ENCODE measurements around the gene LMAN1L.

The LMAN1L gene

DNA sequence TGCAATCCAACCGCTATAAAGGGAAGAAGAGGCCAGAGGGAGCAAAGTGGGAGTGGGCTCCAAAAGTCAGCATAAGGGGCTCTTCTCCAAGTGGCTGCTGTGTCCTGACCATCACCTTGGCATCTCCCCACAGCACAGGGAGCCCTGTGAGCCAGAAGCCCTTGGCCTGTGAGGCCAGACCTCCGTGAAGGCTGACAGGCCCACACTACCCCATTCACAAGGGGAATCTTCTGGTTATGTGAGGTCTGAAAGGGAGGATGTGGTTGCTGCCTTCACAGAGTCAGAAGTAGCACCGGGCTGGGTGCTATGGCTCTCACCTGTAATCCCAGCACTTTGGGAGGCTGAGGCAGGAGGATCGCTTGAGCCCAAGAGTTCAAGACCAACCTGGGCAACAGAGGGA, 32.9 kb downstream of the LMAN1L start:
- TF ChIP-seq, protein P1, sequence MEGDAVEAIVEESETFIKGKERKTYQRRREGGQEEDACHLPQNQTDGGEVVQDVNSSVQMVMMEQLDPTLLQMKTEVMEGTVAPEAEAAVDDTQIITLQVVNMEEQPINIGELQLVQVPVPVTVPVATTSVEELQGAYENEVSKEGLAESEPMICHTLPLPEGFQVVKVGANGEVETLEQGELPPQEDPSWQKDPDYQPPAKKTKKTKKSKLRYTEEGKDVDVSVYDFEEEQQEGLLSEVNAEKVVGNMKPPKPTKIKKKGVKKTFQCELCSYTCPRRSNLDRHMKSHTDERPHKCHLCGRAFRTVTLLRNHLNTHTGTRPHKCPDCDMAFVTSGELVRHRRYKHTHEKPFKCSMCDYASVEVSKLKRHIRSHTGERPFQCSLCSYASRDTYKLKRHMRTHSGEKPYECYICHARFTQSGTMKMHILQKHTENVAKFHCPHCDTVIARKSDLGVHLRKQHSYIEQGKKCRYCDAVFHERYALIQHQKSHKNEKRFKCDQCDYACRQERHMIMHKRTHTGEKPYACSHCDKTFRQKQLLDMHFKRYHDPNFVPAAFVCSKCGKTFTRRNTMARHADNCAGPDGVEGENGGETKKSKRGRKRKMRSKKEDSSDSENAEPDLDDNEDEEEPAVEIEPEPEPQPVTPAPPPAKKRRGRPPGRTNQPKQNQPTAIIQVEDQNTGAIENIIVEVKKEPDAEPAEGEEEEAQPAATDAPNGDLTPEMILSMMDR (IDR thresholded peaks at IDR 0.05; ENCODE audit: insufficient read depth, low read depth, low read length, missing control alignments), result no peak
- no peak for DNase-seq (ENCODE audit: low read depth)
- no peak overlapping the region for H3K4me3 ChIP-seq (ENCODE audit: low read length)

- TF ChIP-seq, protein P1 (IDR thresholded peaks at IDR 0.05; ENCODE audit: insufficient read depth, low read depth, low read length, missing control alignments), result no peak
- no peak for DNase-seq (ENCODE audit: low read depth)
- H3K4me3 ChIP-seq (ENCODE audit: low read length), result no peak overlapping the region
Observed at GRCh38 chr15:74847432-74847831, 34.8 kb downstream of the LMAN1L start.

GRCh38 chr15:74850393-74850792, 37.8 kb downstream of the LMAN1L start:
- no peak for DNase-seq (ENCODE audit: low read depth)
- H3K4me3 ChIP-seq (ENCODE audit: low read length), result no peak overlapping the region
- TF ChIP-seq, protein P1 (IDR thresholded peaks at IDR 0.05; ENCODE audit: insufficient read depth, low read depth, low read length, missing control alignments), result no peak

DNA sequence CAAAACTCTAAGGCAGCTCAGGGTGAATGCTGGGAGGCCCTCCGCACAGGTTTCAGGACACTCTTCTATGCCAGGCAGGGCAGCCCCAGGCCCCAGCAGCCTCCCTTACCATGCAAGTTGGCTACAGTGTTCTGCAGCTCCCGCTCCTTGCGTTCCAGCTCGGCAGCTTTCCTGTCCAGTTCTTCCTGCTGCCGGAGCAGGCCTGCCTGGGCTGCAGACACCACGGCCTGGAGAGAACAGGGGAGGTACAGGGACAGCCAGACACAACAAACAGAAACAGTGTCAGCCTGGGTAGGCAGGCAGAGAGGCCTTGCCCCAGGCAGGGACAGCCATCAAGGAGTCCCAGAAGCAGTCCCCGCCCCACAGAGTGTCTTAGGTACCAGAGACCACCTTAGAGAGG, 39.3 kb downstream of the LMAN1L start:
- DNase-seq (ENCODE audit: low read depth), result no peak
- TF ChIP-seq, protein P1 (IDR thresholded peaks at IDR 0.05; ENCODE audit: insufficient read depth, low read depth, low read length, missing control alignments), result no peak
- no peak overlapping the region for H3K4me3 ChIP-seq (ENCODE audit: low read length)

- no peak overlapping the region for H3K4me3 ChIP-seq (ENCODE audit: low read length)
- no peak for DNase-seq (ENCODE audit: low read depth)
- TF ChIP-seq, protein P1 (IDR thresholded peaks at IDR 0.05; ENCODE audit: insufficient read depth, low read depth, low read length, missing control alignments), result no peak
Observed at GRCh38 chr15:74854453-74855022, 41.9 kb downstream of the LMAN1L start.

DNA sequence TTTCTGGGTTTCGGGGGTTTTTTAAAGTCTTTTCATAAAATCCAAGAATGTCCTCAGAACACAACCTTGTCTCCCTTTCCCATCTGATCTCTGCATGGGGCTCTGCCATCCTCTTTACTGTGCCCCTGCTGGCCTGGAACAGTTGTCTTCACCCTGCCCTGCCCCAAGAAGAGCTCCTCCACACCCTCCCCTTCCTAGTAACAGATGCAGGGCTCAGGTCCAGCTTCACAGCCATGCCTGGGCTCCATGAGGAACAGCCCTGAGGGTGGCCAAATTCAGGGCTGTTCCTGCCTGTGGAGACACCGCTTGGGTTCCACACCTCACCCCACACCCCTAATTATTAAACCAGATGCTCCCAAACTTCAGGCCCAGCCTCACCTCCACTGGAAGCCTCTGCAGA, 43.2 kb downstream of the LMAN1L start:
- DNase-seq (ENCODE audit: low read depth), result no peak
- H3K4me3 ChIP-seq (ENCODE audit: low read length), result no peak overlapping the region
- TF ChIP-seq, protein P1 (IDR thresholded peaks at IDR 0.05; ENCODE audit: insufficient read depth, low read depth, low read length, missing control alignments), result no peak

DNA sequence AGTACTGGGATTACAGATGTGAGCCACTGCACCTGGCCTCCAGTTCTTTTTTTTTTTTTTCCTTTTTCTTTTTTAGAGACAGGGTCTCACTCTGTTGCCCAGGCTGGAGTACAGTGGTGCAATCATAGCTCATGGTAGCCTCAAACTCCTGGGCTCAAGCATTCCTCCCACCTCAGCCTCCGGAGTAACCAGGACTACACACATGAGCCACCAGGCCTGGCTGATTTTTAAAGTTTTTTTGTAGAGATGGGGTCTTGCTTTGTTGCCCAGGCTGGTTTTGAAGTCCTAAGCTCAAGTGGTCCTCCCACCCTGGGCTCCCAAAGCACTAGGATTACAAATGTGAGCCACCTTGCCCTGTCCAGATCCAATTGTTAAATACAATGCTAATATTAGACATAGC, 43.9 kb downstream of the LMAN1L start:
- TF ChIP-seq, protein P1 (IDR thresholded peaks at IDR 0.05; ENCODE audit: insufficient read depth, low read depth, low read length, missing control alignments), result no peak
- DNase-seq (ENCODE audit: low read depth), result no peak
- H3K4me3 ChIP-seq (ENCODE audit: low read length), result no peak overlapping the region
